Transverse colon (tissue), 4 donors: Measurements from ENCODE around the gene IHH.

Experiments
- CTCF ChIP-seq, 5 experiments: fragments of 200-600 bp in 3 of 5; fragments of 450-650 bp in 2 of 5; sonication (generic) in 3 of 5; IDR thresholded peaks; 1 replicate in 2 of 5; 2 replicates in 3 of 5; pipeline ENCODE4 v1.5.1; 2016 to 2017; ENCODE audit warnings: antibody characterized with exemption in 5 of 5, inconsistent platforms in 3 of 5, mild to moderate bottlenecking in 2 of 5, moderate library complexity in 1 of 5
- EP300 ChIP-seq: sonication (generic); formaldehyde crosslinking; IDR thresholded peaks from one replicate; pipeline ENCODE4 v1.6.1; 2017; ENCODE audit warnings: antibody characterized with exemption, low read depth
- POLR2A ChIP-seq: fragments of 450-650 bp; IDR thresholded peaks from one replicate; pipeline ENCODE4 v1.6.1; 2016; ENCODE audit warnings: antibody characterized with exemption, mild to moderate bottlenecking, moderate library complexity
- POLR2AphosphoS5 ChIP-seq, 3 donors: sonication (generic); formaldehyde crosslinking; IDR thresholded peaks; one replicate each; pipeline ENCODE4 v1.6.1; 2016; ENCODE audit warnings: antibody characterized with exemption in 3 of 3

- no peak for TF ChIP-seq CTCF (IDR thresholded peaks at IDR 0.05)
- no peak for TF ChIP-seq EP300
- TF ChIP-seq POLR2A = no peak
- TF ChIP-seq POLR2AphosphoS5 (IDR thresholded peaks at IDR 0.05) = no peak
Observed at GRCh38 chr2:219022616-219023015, 38.1 kb downstream of the IHH start.
